Activated T-cell treated with anti-CD3 and anti-CD28 coated beads, Interleukin-2, amount 50 U/mL, for 24 hours (primary cell): ENCODE results near the gene GPRIN2.
"Not testable (repeated sequence)": the region's sequence is repeated elsewhere in the genome, so short reads cannot be mapped to it uniquely, and the experiment has no call there.

Source experiments
- DNase-seq: peaks from one replicate; pipeline ENCODE4 v3.0.0-alpha.2; 2020
- H3K27ac Mint-ChIP-seq: 2 replicates; pipeline ENCODE4 v1.8.0; 2020; ENCODE audit warnings: mild to moderate bottlenecking, mixed read lengths
- H3K27me3 Mint-ChIP-seq: 2 replicates; pipeline ENCODE4 v1.8.0; 2020; ENCODE audit warnings: mixed read lengths
- H3K36me3 Mint-ChIP-seq: 2 replicates; pipeline ENCODE4 v1.8.0; 2020; ENCODE audit warnings: low read depth, mixed read lengths
- H3K4me1 Mint-ChIP-seq: 2 replicates; pipeline ENCODE4 v1.8.0; 2020; ENCODE audit warnings: low read depth, mixed read lengths
- H3K4me3 Mint-ChIP-seq: 2 replicates; pipeline ENCODE4 v1.8.0; 2020; ENCODE audit warnings: mild to moderate bottlenecking, moderate library complexity, mixed read lengths
- H3K9me3 Mint-ChIP-seq: 2 replicates; pipeline ENCODE4 v1.8.0; 2020; ENCODE audit warnings: mixed read lengths

GPRIN2 gene

GRCh38 chr10:46538155-46538554 is 18.3 kb downstream of the GPRIN2 start:
- Mint-ChIP-seq H3K9me3 (no peaks in the 10 kb centered on the region), H3K4me1 (peaks cover 6% of the 10 kb centered on the region), H3K36me3 (no peaks in the 10 kb centered on the region), H3K27me3 (peaks cover 50% of the 10 kb centered on the region), H3K4me3 (no peak overlapping the region), H3K27ac (no peak overlapping the region)
- DNase-seq: no peak

- no peaks in the 10 kb centered on the region for H3K9me3 Mint-ChIP-seq
- H3K4me3 Mint-ChIP-seq: no peak overlapping the region
- peaks cover 6% of the 10 kb centered on the region for H3K4me1 Mint-ChIP-seq
- H3K36me3 Mint-ChIP-seq: no peaks in the 10 kb centered on the region
- DNase-seq: no peak
- H3K27me3 Mint-ChIP-seq: peaks cover 46% of the 10 kb centered on the region
- H3K27ac Mint-ChIP-seq: no peak overlapping the region
These were observed 19.1 kb downstream of the GPRIN2 start for GRCh38 chr10:46537309-46537708.

- Mint-ChIP-seq H3K4me3 (no peak overlapping the region), H3K27me3 (peaks cover 40% of the 10 kb centered on the region), H3K9me3 (no peaks in the 10 kb centered on the region), H3K36me3 (no peaks in the 10 kb centered on the region), H3K27ac (no peak overlapping the region), H3K4me1 (peaks cover 6% of the 10 kb centered on the region)
- no peak for DNase-seq
These were observed 19.7 kb downstream of the GPRIN2 start for GRCh38 chr10:46536781-46537180.

- H3K27me3 Mint-ChIP-seq: peaks cover 40% of the 10 kb centered on the region
- H3K27ac Mint-ChIP-seq: no peak overlapping the region
- H3K4me3 Mint-ChIP-seq: no peak overlapping the region
- peaks cover 6% of the 10 kb centered on the region for H3K4me1 Mint-ChIP-seq
- H3K9me3 Mint-ChIP-seq: no peaks in the 10 kb centered on the region
- DNase-seq: no peak
- H3K36me3 Mint-ChIP-seq: no peaks in the 10 kb centered on the region
These were observed 20.3 kb downstream of the GPRIN2 start for GRCh38 chr10:46536171-46536570.

GRCh38 chr10:46534828-46535524 is 21.5 kb downstream of the GPRIN2 start:
- Mint-ChIP-seq H3K27me3 (peaks cover 30% of the 10 kb centered on the region), H3K4me3 (no peak overlapping the region), H3K27ac (no peak overlapping the region)

GRCh38 chr10:46532256-46532655 is 24.2 kb downstream of the GPRIN2 start:
- H3K9me3 Mint-ChIP-seq, H3K4me1 Mint-ChIP-seq, H3K36me3 Mint-ChIP-seq, H3K4me3 Mint-ChIP-seq, H3K27ac Mint-ChIP-seq: not testable (repeated sequence)
- peak; percentile 14 for DNase-seq
- peaks cover 11% of the 10 kb centered on the region for H3K27me3 Mint-ChIP-seq

More at GRCh38 chr10:46534828-46535524, 21.5 kb downstream of the GPRIN2 start:
- H3K36me3 Mint-ChIP-seq: no peaks in the 10 kb centered on the region
- DNase-seq: no peak
- no peaks in the 10 kb centered on the region for H3K4me1 Mint-ChIP-seq
- no peaks in the 10 kb centered on the region for H3K9me3 Mint-ChIP-seq

GRCh38 chr10:46530249-46531186 is 25.9 kb downstream of the GPRIN2 start:
- Mint-ChIP-seq H3K4me3 (no peak overlapping the region), H3K9me3 (no peaks in the 10 kb centered on the region), H3K36me3 (no peaks in the 10 kb centered on the region), H3K27ac (no peak overlapping the region), H3K4me1 (no peaks in the 10 kb centered on the region), H3K27me3 (peaks cover 4% of the 10 kb centered on the region)
- DNase-seq: no peak

- H3K27ac Mint-ChIP-seq, H3K4me3 Mint-ChIP-seq, DNase-seq, H3K9me3 Mint-ChIP-seq, H3K36me3 Mint-ChIP-seq, H3K27me3 Mint-ChIP-seq, H3K4me1 Mint-ChIP-seq: not testable (repeated sequence)
These were observed 26.7 kb downstream of the GPRIN2 start for GRCh38 chr10:46529742-46530141.

- Mint-ChIP-seq H3K36me3 (no peaks in the 10 kb centered on the region), H3K4me3 (no peak overlapping the region), H3K4me1 (no peaks in the 10 kb centered on the region), H3K27me3 (peaks cover 4% of the 10 kb centered on the region), H3K27ac (no peak overlapping the region), H3K9me3 (no peaks in the 10 kb centered on the region)
- peak; percentile 14 for DNase-seq
These were observed 27.5 kb downstream of the GPRIN2 start for GRCh38 chr10:46528675-46529615.

GRCh38 chr10:46528171-46528671 is 28.2 kb downstream of the GPRIN2 start:
- peak; percentile 31 for DNase-seq
- Mint-ChIP-seq H3K4me3 (no peak overlapping the region), H3K9me3 (no peaks in the 10 kb centered on the region)

GRCh38 chr10:46527241-46527811 is 29.1 kb downstream of the GPRIN2 start:
- no peaks in the 10 kb centered on the region for H3K4me1 Mint-ChIP-seq
- H3K27me3 Mint-ChIP-seq: no peaks in the 10 kb centered on the region
- peak; percentile 27 for DNase-seq
- no peaks in the 10 kb centered on the region for H3K9me3 Mint-ChIP-seq
- H3K36me3 Mint-ChIP-seq: no peaks in the 10 kb centered on the region
- no peak overlapping the region for H3K4me3 Mint-ChIP-seq
- H3K27ac Mint-ChIP-seq: no peak overlapping the region

More at GRCh38 chr10:46528171-46528671, 28.2 kb downstream of the GPRIN2 start:
- no peak overlapping the region for H3K27ac Mint-ChIP-seq
- peaks cover 4% of the 10 kb centered on the region for H3K27me3 Mint-ChIP-seq
- no peaks in the 10 kb centered on the region for H3K4me1 Mint-ChIP-seq
- H3K36me3 Mint-ChIP-seq: no peaks in the 10 kb centered on the region

GRCh38 chr10:46526682-46527038 is 29.8 kb downstream of the GPRIN2 start:
- H3K36me3 Mint-ChIP-seq: no peaks in the 10 kb centered on the region
- no peaks in the 10 kb centered on the region for H3K9me3 Mint-ChIP-seq
- H3K27me3 Mint-ChIP-seq: no peaks in the 10 kb centered on the region
- H3K27ac Mint-ChIP-seq: no peak overlapping the region
- peak; percentile 22 for DNase-seq
- no peak overlapping the region for H3K4me3 Mint-ChIP-seq
- H3K4me1 Mint-ChIP-seq: no peaks in the 10 kb centered on the region

GRCh38 chr10:46525824-46526681 is 30.4 kb downstream of the GPRIN2 start:
- Mint-ChIP-seq H3K27me3 (no peaks in the 10 kb centered on the region), H3K27ac (no peak overlapping the region), H3K9me3 (no peaks in the 10 kb centered on the region), H3K4me3 (no peak overlapping the region), H3K36me3 (no peaks in the 10 kb centered on the region), H3K4me1 (no peaks in the 10 kb centered on the region)
- peak; percentile 16 for DNase-seq
